GM18508 (cell line): ENCODE measurements around the gene DNAH17.

Experiments
- ATAC-seq: cut with Tn5 transposase; IDR thresholded peaks from one replicate; pipeline ENCODE4 v1.9.1; 2021; ENCODE audit warnings: moderate number of reproducible peaks; ENCODE audit not compliant: insufficient read depth, unreplicated experiment

Gene DNAH17

GRCh38 chr17:78580277-78580804 is 3.1 kb upstream of the DNAH17 start:
- no peak for ATAC-seq

DNA sequence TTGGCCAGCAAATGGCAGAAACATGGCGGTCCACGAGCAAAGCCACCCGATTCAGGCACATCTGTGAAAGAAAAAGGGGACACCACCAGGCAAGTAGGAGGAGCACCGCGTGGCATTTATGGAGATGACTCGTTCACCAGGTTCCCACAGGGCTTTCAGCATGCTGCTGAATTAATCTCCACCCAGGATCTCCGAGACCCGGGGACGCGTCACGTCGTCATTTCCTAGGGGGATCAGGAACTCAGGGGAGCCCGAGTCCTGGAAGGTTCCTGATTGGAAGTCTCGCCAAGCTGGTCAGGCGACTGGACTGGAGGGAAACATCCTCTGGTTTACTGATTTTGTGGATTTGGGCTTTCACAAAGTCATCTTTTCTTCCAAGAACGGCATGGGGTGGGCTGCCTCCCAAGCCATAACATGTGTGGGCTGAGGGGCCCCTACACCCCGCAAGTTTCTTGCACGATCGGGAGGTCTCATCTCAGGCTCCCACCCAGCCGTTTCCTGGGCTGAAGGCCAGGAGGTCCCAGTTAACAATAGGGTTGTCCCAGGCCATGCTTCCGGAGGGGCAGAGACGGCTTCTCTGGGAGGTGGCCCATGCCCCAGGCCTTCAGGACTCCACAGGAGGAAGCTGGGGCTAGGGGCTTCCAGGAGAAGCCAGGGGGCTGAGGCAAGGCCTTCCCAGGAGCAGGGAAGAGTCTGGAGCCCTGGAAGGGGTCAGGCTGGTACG is 645 bp downstream of the DNAH17 start:
- ATAC-seq, result no peak

- ATAC-seq, result no peak
Observed at GRCh38 chr17:78575899-78576298, 1.3 kb downstream of the DNAH17 start.

- ATAC-seq, result no peak
Observed at GRCh38 chr17:78575340-78575739, 1.9 kb downstream of the DNAH17 start.

GRCh38 chr17:78573955-78574354 is 3.2 kb downstream of the DNAH17 start:
- ATAC-seq, result no peak

GRCh38 chr17:78572239-78573205 is 4.7 kb downstream of the DNAH17 start:
- ATAC-seq, result no peak

GRCh38 chr17:78571329-78571728 is 5.9 kb downstream of the DNAH17 start:
- ATAC-seq, result no peak

GRCh38 chr17:78568494-78569115 is 8.6 kb downstream of the DNAH17 start:
- no peak for ATAC-seq

DNA sequence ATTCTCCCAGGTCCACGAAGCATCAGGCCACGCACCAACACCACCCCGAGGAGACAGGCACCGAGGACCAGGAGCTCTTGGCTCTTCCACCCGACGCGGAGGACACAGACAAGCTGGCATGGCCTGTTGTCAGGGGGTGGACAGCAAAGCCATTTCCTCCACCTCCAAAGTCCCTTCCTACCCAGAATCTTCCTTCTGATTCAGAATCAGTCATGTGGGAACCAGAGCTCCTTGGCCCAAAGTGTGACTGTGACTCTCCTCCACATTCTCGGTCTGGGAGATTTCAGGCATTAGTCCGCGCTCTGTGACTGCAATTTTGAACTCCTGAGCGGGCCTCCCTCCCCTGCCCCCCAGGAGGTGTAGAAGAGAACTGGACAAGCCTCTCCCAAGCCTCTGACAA is 9.2 kb downstream of the DNAH17 start:
- ATAC-seq, result no peak

DNA sequence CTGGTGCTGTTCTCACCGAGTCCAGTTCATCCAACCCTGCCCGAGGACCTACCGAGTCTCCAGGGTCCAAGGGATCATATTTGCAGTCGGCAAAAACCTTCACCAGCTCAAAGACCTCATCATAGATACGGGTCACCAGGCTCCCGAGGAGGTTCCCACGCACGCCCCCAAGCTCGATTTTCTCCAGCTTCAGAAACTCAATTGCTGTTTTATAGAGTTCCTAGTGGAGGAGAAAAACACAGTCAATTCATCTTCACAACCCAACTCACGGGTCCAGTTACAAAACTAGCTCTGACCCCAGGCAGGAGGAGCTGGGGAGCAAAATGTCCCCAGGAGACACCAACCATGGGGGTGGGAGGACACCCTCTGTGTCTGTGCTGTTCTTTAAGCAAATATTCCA is 10.2 kb downstream of the DNAH17 start:
- ATAC-seq, result no peak

DNA sequence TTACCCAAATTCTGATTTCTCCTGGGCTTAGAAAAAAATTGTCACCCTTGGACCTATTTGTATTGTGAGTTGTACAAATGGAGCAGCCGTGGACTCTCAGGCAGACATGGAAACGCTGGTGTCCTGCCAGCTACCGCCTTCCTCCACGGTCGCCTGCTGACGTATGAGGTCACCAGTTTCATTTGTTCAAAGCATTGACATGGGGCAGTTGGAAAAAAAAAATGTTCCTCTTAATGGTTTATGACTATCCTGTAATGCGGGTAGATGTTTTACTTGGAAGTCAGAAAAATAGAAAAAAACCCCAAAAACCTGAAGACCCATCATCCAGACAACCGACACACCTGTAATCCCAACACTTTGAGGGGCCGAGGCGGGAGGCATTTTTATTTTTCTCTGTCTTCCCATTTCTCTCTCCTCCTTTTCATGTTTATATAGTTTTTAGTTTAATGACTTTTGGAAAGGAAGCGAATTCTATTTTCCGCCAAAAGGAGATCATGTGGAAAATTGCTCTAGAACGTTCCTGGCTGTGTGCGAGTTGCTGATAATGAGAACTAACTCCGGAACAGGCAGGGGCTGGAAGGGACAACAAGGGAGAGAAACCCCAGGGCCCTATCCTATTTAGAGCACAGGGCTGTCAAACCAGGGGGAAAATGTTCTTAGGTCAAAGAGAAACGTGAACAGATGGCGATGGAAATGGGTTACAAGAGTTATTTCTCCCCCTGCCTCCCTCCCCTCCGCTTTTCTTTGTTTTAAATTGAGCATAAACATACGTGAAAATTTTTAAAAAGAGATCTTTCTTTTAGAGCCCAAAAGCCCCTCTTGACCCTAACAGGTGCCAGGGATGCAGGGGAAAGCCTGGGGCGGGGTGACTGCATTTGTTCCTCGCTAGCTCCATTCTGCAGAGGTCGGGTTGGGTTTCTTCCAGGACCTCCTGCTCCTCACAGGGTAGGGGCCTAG is 13.7 kb downstream of the DNAH17 start:
- ATAC-seq, result no peak

DNA sequence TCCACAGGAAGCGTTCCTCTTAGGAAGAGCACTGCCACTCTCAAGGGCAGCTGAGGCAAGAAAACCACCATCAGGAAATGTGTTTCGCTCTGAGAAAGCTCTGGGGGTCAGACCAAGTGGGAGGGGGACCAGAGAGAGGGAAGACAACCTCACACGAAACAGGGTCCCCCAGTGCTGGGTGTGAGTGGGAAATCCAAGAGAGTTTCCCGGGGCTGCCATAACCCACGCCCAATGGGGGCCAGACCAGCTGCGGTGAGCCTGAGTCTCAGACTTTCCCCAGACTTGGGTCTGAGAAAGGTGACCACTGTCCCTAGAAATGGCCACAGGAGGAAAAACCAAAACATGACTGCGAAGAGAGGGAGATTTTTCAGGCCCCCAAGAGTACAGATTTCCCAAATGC is 14.5 kb downstream of the DNAH17 start:
- no peak for ATAC-seq

GRCh38 chr17:78561166-78561565 is 16.0 kb downstream of the DNAH17 start:
- no peak for ATAC-seq

DNA sequence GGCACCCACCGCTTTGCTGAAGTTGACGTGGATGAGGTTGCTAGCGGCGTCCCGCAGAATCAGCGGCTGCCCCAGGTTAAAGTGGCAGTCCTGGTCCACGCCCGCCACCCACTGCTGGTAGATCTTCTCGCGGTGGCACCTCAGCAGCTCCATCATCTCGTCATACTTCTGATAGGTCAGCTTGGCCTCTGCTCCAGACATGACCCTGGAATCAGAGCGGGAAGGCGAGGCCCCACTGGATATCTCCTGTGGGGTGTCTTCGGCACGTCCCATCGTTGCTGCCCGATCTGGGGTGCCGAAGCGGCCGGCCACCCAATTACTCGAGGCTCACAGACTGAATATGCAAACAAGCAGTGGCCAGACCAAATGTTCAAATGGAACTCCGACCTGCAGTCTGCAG is 16.5 kb downstream of the DNAH17 start:
- ATAC-seq, result no peak

DNA sequence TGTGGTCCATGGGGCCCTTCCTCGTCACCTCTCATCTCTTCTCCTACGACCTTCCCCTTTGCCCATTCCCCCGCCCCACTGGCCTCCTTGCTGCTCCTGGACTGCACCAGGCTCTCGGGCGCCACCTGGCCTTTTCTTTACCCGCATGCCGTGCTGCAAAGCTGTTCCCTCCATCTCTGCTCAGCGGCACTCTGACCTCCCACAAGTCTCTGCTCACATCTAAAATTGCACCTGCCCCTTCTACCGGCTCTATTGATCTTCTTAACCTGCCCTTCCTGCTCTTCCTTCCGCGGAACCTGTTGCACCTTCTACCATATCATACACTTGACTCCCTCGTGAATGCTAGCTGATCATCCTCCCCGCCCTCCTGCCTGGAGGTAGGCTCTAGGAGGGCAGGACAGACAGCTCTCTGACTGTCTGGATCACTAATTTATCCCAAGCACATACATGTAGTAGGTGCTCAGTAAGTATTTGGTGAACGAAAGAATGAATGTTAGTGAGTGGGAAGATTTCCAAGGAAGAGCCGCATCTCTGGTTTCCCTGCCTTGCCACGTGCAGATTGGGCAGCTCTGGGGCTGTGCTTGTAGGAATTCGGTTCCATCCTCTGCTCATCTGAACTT is 17.3 kb downstream of the DNAH17 start:
- ATAC-seq, result no peak

DNA sequence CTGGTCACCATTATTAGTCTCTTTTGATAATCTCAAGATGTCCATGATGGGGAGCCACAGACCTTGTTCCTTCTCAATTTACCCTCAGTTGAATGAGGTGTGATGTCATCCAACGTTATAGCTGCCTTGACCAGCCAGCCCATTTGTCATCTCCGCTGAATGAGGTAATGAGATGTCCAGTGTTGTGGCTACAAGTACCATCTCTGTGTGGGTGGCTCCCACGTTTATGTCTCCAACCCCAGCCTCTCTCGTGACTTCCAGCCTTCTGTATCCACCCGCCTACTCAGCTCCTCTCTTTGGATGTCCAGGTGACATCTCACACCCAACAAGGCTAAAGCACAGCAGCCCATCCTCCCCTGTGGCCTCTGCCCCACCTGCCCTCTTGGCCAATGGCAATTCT is 18.2 kb downstream of the DNAH17 start:
- no peak for ATAC-seq

- ATAC-seq, result no peak
Observed at GRCh38 chr17:78558181-78558850, 18.9 kb downstream of the DNAH17 start.

GRCh38 chr17:78557598-78558039 is 19.6 kb downstream of the DNAH17 start:
- ATAC-seq, result no peak

DNA sequence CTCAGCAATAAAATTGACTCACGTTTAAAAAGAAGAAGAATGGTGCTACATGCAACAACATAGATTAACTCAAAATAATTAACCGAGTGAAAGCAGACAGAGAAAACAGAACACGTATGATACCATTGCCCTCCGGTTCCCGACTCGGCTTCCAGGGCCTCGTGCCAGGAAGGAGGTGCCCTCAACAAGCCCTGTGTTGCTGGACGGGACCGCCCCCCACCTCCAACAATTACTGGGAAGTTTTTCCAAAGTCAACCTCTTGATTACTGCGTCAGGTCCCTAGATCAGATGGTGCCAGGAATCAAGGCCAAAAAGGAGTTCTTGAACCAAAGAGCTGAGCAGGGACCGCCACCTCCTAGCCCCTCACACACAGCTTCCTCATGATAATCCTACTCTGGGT is 20.4 kb downstream of the DNAH17 start:
- no peak for ATAC-seq
